Nephron (organoid): Measurements from ENCODE around the gene PDE4D.

Experiments used
- H3K27ac Mint-ChIP-seq, 3 experiments: 2 replicates each; pipeline ENCODE4 v1.8.0; 2020; ENCODE audit warnings: mixed read lengths in 3 of 3, mild to moderate bottlenecking in 2 of 3, moderate library complexity in 1 of 3
- H3K27me3 Mint-ChIP-seq: 2 replicates; pipeline ENCODE4 v1.8.0; 2021; ENCODE audit warnings: low read depth, mild to moderate bottlenecking, moderate library complexity, mixed read lengths
- H3K36me3 Mint-ChIP-seq: 2 replicates; pipeline ENCODE4 v1.8.0; 2020; ENCODE audit warnings: low read depth, mixed read lengths
- H3K4me1 Mint-ChIP-seq: 2 replicates; pipeline ENCODE4 v1.8.0; 2020; ENCODE audit warnings: mixed read lengths
- H3K4me3 Mint-ChIP-seq, 3 experiments: 2 replicates each; pipeline ENCODE4 v1.8.0; 2020; ENCODE audit warnings: mild to moderate bottlenecking in 3 of 3, mixed read lengths in 3 of 3, moderate library complexity in 2 of 3
- H3K9me3 Mint-ChIP-seq: 2 replicates; pipeline ENCODE4 v1.8.0; 2020; ENCODE audit warnings: mixed read lengths
- CTCF ChIP-seq, 3 experiments: fragments of 200-600 bp; sonication (generic); IDR thresholded peaks; one replicate each; pipeline ENCODE4 v1.5.0; 2021; ENCODE audit warnings: antibody characterized with exemption in 3 of 3; ENCODE audit not compliant: unreplicated experiment in 3 of 3

PDE4D gene

GRCh38 chr5:59234236-59234635 lies 659.3 kb downstream of the PDE4D start:
- no peak overlapping the region for H3K4me3 Mint-ChIP-seq
- H3K9me3 Mint-ChIP-seq: no peaks in the 10 kb centered on the region
- peak overlapping the region in 2 of 3 experiments; percentile 52 to 63 for H3K27ac Mint-ChIP-seq
- H3K4me1 Mint-ChIP-seq: peaks cover 42% of the 10 kb centered on the region
- H3K27me3 Mint-ChIP-seq: no peaks in the 10 kb centered on the region
- H3K36me3 Mint-ChIP-seq: no peaks in the 10 kb centered on the region
- no peak for TF ChIP-seq CTCF (IDR thresholded peaks at IDR 0.05; ENCODE audit: unreplicated experiment in 3 of 3)

GRCh38 chr5:59231221-59231931 lies 662.1 kb downstream of the PDE4D start:
- peaks cover 14% of the 10 kb centered on the region for H3K4me1 Mint-ChIP-seq
- no peak overlapping the region for H3K4me3 Mint-ChIP-seq

GRCh38 chr5:59222687-59223511 lies 670.6 kb downstream of the PDE4D start:
- Mint-ChIP-seq H3K27me3 (no peaks in the 10 kb centered on the region), H3K27ac (no peak overlapping the region), H3K4me1 (peaks cover 25% of the 10 kb centered on the region), H3K9me3 (peaks cover 17% of the 10 kb centered on the region), H3K4me3 (no peak overlapping the region), H3K36me3 (peaks cover 9% of the 10 kb centered on the region)
- no peak for TF ChIP-seq CTCF (IDR thresholded peaks at IDR 0.05; ENCODE audit: unreplicated experiment in 3 of 3)

More at GRCh38 chr5:59231221-59231931, 662.1 kb downstream of the PDE4D start:
- Mint-ChIP-seq H3K27me3 (no peaks in the 10 kb centered on the region), H3K27ac (no peak overlapping the region), H3K9me3 (peaks cover 3% of the 10 kb centered on the region), H3K36me3 (no peaks in the 10 kb centered on the region)
- TF ChIP-seq CTCF (IDR thresholded peaks at IDR 0.05; ENCODE audit: unreplicated experiment in 3 of 3): no peak

GRCh38 chr5:59221769-59222168 lies 671.8 kb downstream of the PDE4D start:
- no peak for TF ChIP-seq CTCF (IDR thresholded peaks at IDR 0.05; ENCODE audit: unreplicated experiment in 3 of 3)
- H3K36me3 Mint-ChIP-seq: peaks cover 9% of the 10 kb centered on the region
- H3K4me3 Mint-ChIP-seq: no peak overlapping the region

GRCh38 chr5:59218424-59219045 lies 675.0 kb downstream of the PDE4D start:
- TF ChIP-seq CTCF (IDR thresholded peaks at IDR 0.05; ENCODE audit: unreplicated experiment in 3 of 3): peak; percentile 38 to 69 (median 40)
- Mint-ChIP-seq H3K36me3 (peaks cover 14% of the 10 kb centered on the region), H3K4me1 (peaks cover 43% of the 10 kb centered on the region), H3K9me3 (no peaks in the 10 kb centered on the region), H3K27me3 (no peaks in the 10 kb centered on the region), H3K4me3 (no peak overlapping the region), H3K27ac (no peak overlapping the region)

More at GRCh38 chr5:59221769-59222168, 671.8 kb downstream of the PDE4D start:
- peaks cover 17% of the 10 kb centered on the region for H3K9me3 Mint-ChIP-seq
- H3K27me3 Mint-ChIP-seq: no peaks in the 10 kb centered on the region
- H3K4me1 Mint-ChIP-seq: peaks cover 31% of the 10 kb centered on the region
- H3K27ac Mint-ChIP-seq: peak overlapping the region in 1 of 3 experiments; percentile 1
